Measurements from ENCODE around the gene DLG2. TPM values are rescaled to one million over a fixed set of nuclear protein-coding genes. Genes with fewer than 3 reads are reported as not detected.

The DLG2 gene
- total RNA-seq, 1 donor from 2014 or later = 1.8 TPM

DNA sequence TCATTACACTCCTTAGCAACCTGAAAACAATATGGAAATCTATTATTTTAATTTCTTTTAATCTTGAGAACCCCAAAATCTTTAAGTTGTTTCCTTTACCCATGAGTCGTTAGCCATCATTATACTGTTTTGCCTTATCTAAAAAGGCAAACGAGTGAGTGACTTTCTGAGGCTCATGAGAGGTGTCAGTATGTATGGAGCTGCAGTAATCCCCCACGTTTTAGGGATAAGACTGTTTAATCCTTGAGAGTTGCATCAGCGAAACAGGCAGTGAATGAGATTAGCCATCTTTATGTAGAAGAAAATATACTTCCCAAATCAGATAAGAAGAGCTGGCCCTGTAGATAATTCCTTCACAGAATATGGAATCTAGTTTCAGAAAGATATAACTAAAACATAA lies 1147.0 kb downstream of the DLG2 start:
- no peaks in the 10 kb centered on the region for H3K4me1 ChIP-seq (ENCODE audit: insufficient read depth, low read length)
- no peak overlapping the region for H3K9ac ChIP-seq (ENCODE audit: low read length)
- H3K36me3 ChIP-seq (ENCODE audit: insufficient read depth, low read length) = no peaks in the 10 kb centered on the region
- H3K79me2 ChIP-seq (ENCODE audit: insufficient read depth, low read length) = no peaks in the 10 kb centered on the region
- FAIRE-seq (no peak), DNase-seq (ENCODE audit: low read depth) (no peak)
- H4K20me1 ChIP-seq (ENCODE audit: insufficient read depth, low read length) = no peaks in the 10 kb centered on the region
- H3K27ac Mint-ChIP-seq (ENCODE audit: unreplicated experiment) = no peak overlapping the region
- H3K4me3 Mint-ChIP-seq (ENCODE audit: unreplicated experiment) = no peak overlapping the region
- H3K36me3 Mint-ChIP-seq (ENCODE audit: low read depth, unreplicated experiment) = no peaks in the 10 kb centered on the region
- no peak overlapping the region for H2AFZ ChIP-seq (ENCODE audit: low read depth, low read length)
- H3K9me3 ChIP-seq (ENCODE audit: insufficient read depth, low read depth, low read length) = no peaks in the 10 kb centered on the region
- no peak overlapping the region for H3K4me3 ChIP-seq (ENCODE audit: insufficient read depth, low read depth, low read length)
- H3K27me3 ChIP-seq (ENCODE audit: insufficient read depth, low read length) = no peaks in the 10 kb centered on the region
- no peak overlapping the region for H3K27ac ChIP-seq (ENCODE audit: low read depth, low read length)
- TF ChIP-seq EZH2 (IDR thresholded peaks at IDR 0.05; ENCODE audit: insufficient read depth, low read length) = no peak
- TF ChIP-seq, protein P1, sequence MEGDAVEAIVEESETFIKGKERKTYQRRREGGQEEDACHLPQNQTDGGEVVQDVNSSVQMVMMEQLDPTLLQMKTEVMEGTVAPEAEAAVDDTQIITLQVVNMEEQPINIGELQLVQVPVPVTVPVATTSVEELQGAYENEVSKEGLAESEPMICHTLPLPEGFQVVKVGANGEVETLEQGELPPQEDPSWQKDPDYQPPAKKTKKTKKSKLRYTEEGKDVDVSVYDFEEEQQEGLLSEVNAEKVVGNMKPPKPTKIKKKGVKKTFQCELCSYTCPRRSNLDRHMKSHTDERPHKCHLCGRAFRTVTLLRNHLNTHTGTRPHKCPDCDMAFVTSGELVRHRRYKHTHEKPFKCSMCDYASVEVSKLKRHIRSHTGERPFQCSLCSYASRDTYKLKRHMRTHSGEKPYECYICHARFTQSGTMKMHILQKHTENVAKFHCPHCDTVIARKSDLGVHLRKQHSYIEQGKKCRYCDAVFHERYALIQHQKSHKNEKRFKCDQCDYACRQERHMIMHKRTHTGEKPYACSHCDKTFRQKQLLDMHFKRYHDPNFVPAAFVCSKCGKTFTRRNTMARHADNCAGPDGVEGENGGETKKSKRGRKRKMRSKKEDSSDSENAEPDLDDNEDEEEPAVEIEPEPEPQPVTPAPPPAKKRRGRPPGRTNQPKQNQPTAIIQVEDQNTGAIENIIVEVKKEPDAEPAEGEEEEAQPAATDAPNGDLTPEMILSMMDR (IDR thresholded peaks at IDR 0.05; ENCODE audit: insufficient read depth, low read depth, low read length) = no peak
- no peaks in the 10 kb centered on the region for H3K9me3 Mint-ChIP-seq (ENCODE audit: unreplicated experiment)
- H3K4me2 ChIP-seq (ENCODE audit: low read length) = no peak overlapping the region
- H3K27me3 Mint-ChIP-seq (ENCODE audit: low read depth, unreplicated experiment) = no peaks in the 10 kb centered on the region
- no peaks in the 10 kb centered on the region for H3K4me1 Mint-ChIP-seq (ENCODE audit: low read depth, unreplicated experiment)

DNA sequence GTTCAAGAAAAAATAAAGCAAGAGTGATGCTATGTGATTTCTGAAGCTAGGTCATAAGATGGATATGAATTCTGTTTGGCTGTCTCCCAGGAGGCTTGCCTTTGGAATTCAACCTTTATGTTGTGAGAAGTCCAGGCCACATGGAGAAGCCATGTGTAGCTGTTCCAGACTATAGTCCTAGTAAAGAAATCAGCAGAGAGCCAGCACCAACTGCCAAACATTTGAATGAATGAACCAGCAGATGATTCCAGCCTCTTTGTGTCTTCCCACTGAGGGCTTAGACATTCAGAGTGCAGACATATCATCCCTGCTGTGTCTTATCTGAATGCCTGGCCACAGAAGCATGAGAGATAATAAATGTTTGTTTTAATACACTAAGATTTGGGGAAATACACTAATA lies 1150.6 kb downstream of the DLG2 start:
- Mint-ChIP-seq H3K9me3 (ENCODE audit: unreplicated experiment) (no peaks in the 10 kb centered on the region), H3K4me1 (ENCODE audit: low read depth, unreplicated experiment) (no peaks in the 10 kb centered on the region), H3K36me3 (ENCODE audit: low read depth, unreplicated experiment) (no peaks in the 10 kb centered on the region), H3K4me3 (ENCODE audit: unreplicated experiment) (no peak overlapping the region), H3K27ac (ENCODE audit: unreplicated experiment) (no peak overlapping the region), H3K27me3 (ENCODE audit: low read depth, unreplicated experiment) (no peaks in the 10 kb centered on the region)
- no peak overlapping the region for H3K4me3 ChIP-seq (ENCODE audit: insufficient read depth, low read depth, low read length)
- no peak for TF ChIP-seq EZH2 (IDR thresholded peaks at IDR 0.05; ENCODE audit: insufficient read depth, low read length)
- TF ChIP-seq, protein P1 (IDR thresholded peaks at IDR 0.05; ENCODE audit: insufficient read depth, low read depth, low read length) = no peak
- no peaks in the 10 kb centered on the region for H3K36me3 ChIP-seq (ENCODE audit: insufficient read depth, low read length)
- no peaks in the 10 kb centered on the region for H4K20me1 ChIP-seq (ENCODE audit: insufficient read depth, low read length)
- no peak overlapping the region for H3K27ac ChIP-seq (ENCODE audit: low read depth, low read length)
- no peak overlapping the region for H2AFZ ChIP-seq (ENCODE audit: low read depth, low read length)
- H3K9ac ChIP-seq (ENCODE audit: low read length) = no peak overlapping the region
- H3K9me3 ChIP-seq (ENCODE audit: insufficient read depth, low read depth, low read length) = no peaks in the 10 kb centered on the region
- FAIRE-seq (no peak), DNase-seq (ENCODE audit: low read depth) (peak; percentile 59)
- no peaks in the 10 kb centered on the region for H3K27me3 ChIP-seq (ENCODE audit: insufficient read depth, low read length)
- no peak overlapping the region for H3K4me2 ChIP-seq (ENCODE audit: low read length)
- H3K79me2 ChIP-seq (ENCODE audit: insufficient read depth, low read length) = no peaks in the 10 kb centered on the region
- no peaks in the 10 kb centered on the region for H3K4me1 ChIP-seq (ENCODE audit: insufficient read depth, low read length)

DNA sequence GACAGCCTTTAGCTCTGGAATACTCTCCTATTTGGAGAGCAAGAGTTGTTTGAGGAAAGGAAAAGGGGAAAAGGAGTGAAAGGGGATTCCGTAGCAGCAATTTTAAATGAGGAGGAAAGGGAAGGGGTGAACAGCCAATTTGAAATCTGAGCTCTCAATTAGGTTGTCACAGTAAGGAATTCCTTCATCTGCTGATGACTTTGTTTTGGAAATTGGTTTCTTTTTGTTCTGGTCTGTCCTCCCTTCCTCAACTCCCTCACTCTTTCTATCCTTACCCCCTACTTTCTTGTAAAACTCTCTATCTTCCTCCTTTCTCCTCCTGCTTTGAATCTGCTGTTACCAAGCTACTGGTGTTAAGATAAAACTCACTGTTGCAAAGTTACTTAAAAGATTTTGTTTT lies 1155.6 kb downstream of the DLG2 start:
- H4K20me1 ChIP-seq (ENCODE audit: insufficient read depth, low read length) = no peaks in the 10 kb centered on the region
- H2AFZ ChIP-seq (ENCODE audit: low read depth, low read length) = no peak overlapping the region
- H3K4me2 ChIP-seq (ENCODE audit: low read length) = no peak overlapping the region
- Mint-ChIP-seq H3K4me1 (ENCODE audit: low read depth, unreplicated experiment) (no peaks in the 10 kb centered on the region), H3K4me3 (ENCODE audit: unreplicated experiment) (no peak overlapping the region), H3K27ac (ENCODE audit: unreplicated experiment) (no peak overlapping the region), H3K27me3 (ENCODE audit: low read depth, unreplicated experiment) (peaks cover 2% of the 10 kb centered on the region), H3K36me3 (ENCODE audit: low read depth, unreplicated experiment) (no peaks in the 10 kb centered on the region), H3K9me3 (ENCODE audit: unreplicated experiment) (no peaks in the 10 kb centered on the region)
- H3K4me1 ChIP-seq (ENCODE audit: insufficient read depth, low read length) = no peaks in the 10 kb centered on the region
- H3K9me3 ChIP-seq (ENCODE audit: insufficient read depth, low read depth, low read length) = no peaks in the 10 kb centered on the region
- no peak for TF ChIP-seq EZH2 (IDR thresholded peaks at IDR 0.05; ENCODE audit: insufficient read depth, low read length)
- TF ChIP-seq, protein P1 (IDR thresholded peaks at IDR 0.05; ENCODE audit: insufficient read depth, low read depth, low read length) = no peak
- H3K27ac ChIP-seq (ENCODE audit: low read depth, low read length) = no peak overlapping the region
- no peak for DNase-seq (ENCODE audit: low read depth)
- H3K36me3 ChIP-seq (ENCODE audit: insufficient read depth, low read length) = no peaks in the 10 kb centered on the region
- no peak for FAIRE-seq
- peaks cover 2% of the 10 kb centered on the region for H3K27me3 ChIP-seq (ENCODE audit: insufficient read depth, low read length)
- no peaks in the 10 kb centered on the region for H3K79me2 ChIP-seq (ENCODE audit: insufficient read depth, low read length)
- no peak overlapping the region for H3K9ac ChIP-seq (ENCODE audit: low read length)
- no peak overlapping the region for H3K4me3 ChIP-seq (ENCODE audit: insufficient read depth, low read depth, low read length)
